Liver (tissue), 9 donors: ENCODE results near the gene CLCN5. TPM values are rescaled to one million over a fixed set of nuclear protein-coding genes. Genes with fewer than 3 reads are reported as not detected.

Experiments
- DNase-seq: peaks from one replicate; pipeline ENCODE4 v3.0.0-alpha.2; 2017; ENCODE audit warnings: low spot score
- H3K27ac ChIP-seq, 2 donors: one replicate each; pipeline ENCODE4 v1.7.0; 2013; ENCODE audit warnings: inconsistent platforms in 2 of 2, low read length in 2 of 2, control low read depth in 1 of 2, low read depth in 1 of 2, mild to moderate bottlenecking in 1 of 2
- H3K27me3 ChIP-seq, 4 donors: one replicate each; pipeline versions ENCODE4 v1.6.1 to v1.7.0; 2013; ENCODE audit warnings: low read length in 3 of 4, inconsistent platforms in 1 of 4, mild to moderate bottlenecking in 1 of 4, moderate library complexity in 1 of 4; ENCODE audit not compliant: control insufficient read depth in 4 of 4, insufficient read depth in 4 of 4
- H3K36me3 ChIP-seq, 4 donors: one replicate each; pipeline versions ENCODE4 v1.6.1 to v1.7.0; 2013; ENCODE audit warnings: low read length in 3 of 4, mild to moderate bottlenecking in 3 of 4, low read depth in 1 of 4, moderate library complexity in 1 of 4; ENCODE audit not compliant: control insufficient read depth in 4 of 4, insufficient read depth in 3 of 4
- H3K4me1 ChIP-seq, 4 donors: one replicate each; pipeline versions ENCODE4 v1.6.1 to v1.7.0; 2013; ENCODE audit warnings: low read length in 3 of 4, mild to moderate bottlenecking in 3 of 4, moderate library complexity in 1 of 4; ENCODE audit not compliant: control insufficient read depth in 4 of 4, insufficient read depth in 4 of 4
- H3K4me3 ChIP-seq, 3 donors: one replicate each; pipeline versions ENCODE4 v1.6.1 to v1.7.0; 2013; ENCODE audit warnings: low read length in 3 of 3, control low read depth in 1 of 3, low read depth in 1 of 3, mild to moderate bottlenecking in 1 of 3
- H3K9ac ChIP-seq, 2 donors: one replicate each; pipeline ENCODE4 v1.7.0; 2013; ENCODE audit warnings: low read length in 2 of 2, mild to moderate bottlenecking in 2 of 2, moderate library complexity in 2 of 2, control low read depth in 1 of 2, low read depth in 1 of 2
- H3K9me3 ChIP-seq, 4 donors: one replicate each; pipeline versions ENCODE4 v1.6.1 to v1.7.0; 2013; ENCODE audit warnings: low read length in 3 of 4; ENCODE audit not compliant: control insufficient read depth in 4 of 4
- EGR1 ChIP-seq, 2 donors: IDR thresholded peaks; 2 replicates each; pipeline ENCODE4 v1.6.1; 2016 to 2018; ENCODE audit warnings: antibody characterized with exemption in 2 of 2, low read depth in 2 of 2
- FOXA1 ChIP-seq: IDR thresholded peaks from 2 replicates; pipeline ENCODE4 v1.6.1; 2016; ENCODE audit warnings: antibody characterized with exemption
- FOXA2 ChIP-seq: IDR thresholded peaks from 2 replicates; pipeline ENCODE4 v1.6.1; 2016; ENCODE audit warnings: antibody characterized with exemption
- GABPA ChIP-seq, 2 donors: IDR thresholded peaks in 1 of 2; conservative IDR thresholded peaks in 1 of 2; 2 replicates each; pipeline ENCODE4 v1.6.1; 2016; ENCODE audit warnings: antibody characterized with exemption in 2 of 2, mild to moderate bottlenecking in 1 of 2, moderate library complexity in 1 of 2
- HNF4A ChIP-seq, 2 donors: conservative IDR thresholded peaks; 2 replicates each; pipeline ENCODE4 v1.6.1; 2016; ENCODE audit warnings: antibody characterized with exemption in 2 of 2, mild to moderate bottlenecking in 2 of 2
- HNF4G ChIP-seq: IDR thresholded peaks from 2 replicates; pipeline ENCODE4 v1.6.1; 2016; ENCODE audit warnings: antibody characterized with exemption
- JUND ChIP-seq, 2 donors: IDR thresholded peaks; 2 replicates each; pipeline ENCODE4 v1.6.1; 2016; ENCODE audit warnings: antibody characterized with exemption in 2 of 2
- MAX ChIP-seq: IDR thresholded peaks from 2 replicates; pipeline ENCODE4 v1.6.1; 2016; ENCODE audit warnings: antibody characterized with exemption
- NR2F2 ChIP-seq: IDR thresholded peaks from 2 replicates; pipeline ENCODE4 v1.6.1; 2016; ENCODE audit warnings: antibody characterized with exemption
- RAD21 ChIP-seq, 2 donors: IDR thresholded peaks; 2 replicates each; pipeline ENCODE4 v1.6.1; 2016; ENCODE audit warnings: antibody characterized with exemption in 2 of 2, mild to moderate bottlenecking in 2 of 2
- REST ChIP-seq: IDR thresholded peaks from 2 replicates; pipeline ENCODE4 v1.6.1; 2016; ENCODE audit warnings: antibody characterized with exemption, mild to moderate bottlenecking
- RXRA ChIP-seq, 2 donors: IDR thresholded peaks; 2 replicates each; pipeline ENCODE4 v1.6.1; 2017 to 2018; ENCODE audit warnings: antibody characterized with exemption in 2 of 2, mild to moderate bottlenecking in 1 of 2
- SP1 ChIP-seq: IDR thresholded peaks from 2 replicates; pipeline ENCODE4 v1.6.1; 2018; ENCODE audit warnings: antibody characterized with exemption, mild to moderate bottlenecking
- TAF1 ChIP-seq: conservative IDR thresholded peaks from 2 replicates; pipeline ENCODE4 v1.6.1; 2016; ENCODE audit warnings: antibody characterized with exemption, mild to moderate bottlenecking
- YY1 ChIP-seq: IDR thresholded peaks from 2 replicates; pipeline ENCODE4 v1.6.1; 2016; ENCODE audit warnings: antibody characterized with exemption, mild to moderate bottlenecking
- ZBTB33 ChIP-seq: IDR thresholded peaks from 2 replicates; pipeline ENCODE4 v1.6.1; 2016; ENCODE audit warnings: antibody characterized with exemption
- WGBS: extraction: QIAGEN DNeasy Blood & Tissue Kit; methylation state at CpG from one replicate; pipeline ENCODE4 v1.1.7; 2013; 5-methylcytosine and 5-hydroxymethylcytosine counted together
- polyA plus RNA-seq, 2 donors: library from polyadenylated mRNA; stranded (reverse) in 1 of 2; unstranded in 1 of 2; fragments of 200-250 nt in 1 of 2; fragments of >200 nt in 1 of 2; fragmentation: Nextera tagmentation in 1 of 2; extraction: Ambion mirVana in 1 of 2; gene quantifications; one replicate each; pipeline versions ENCODE4 v1.2.1 to v1.2.3, GENCODE V29; 2013 to 2015
- total RNA-seq, 2 donors: library from RNA; depleted of rRNA; stranded (reverse); fragments of >200 nt; gene quantifications; one replicate each; pipeline ENCODE4 v1.2.3, GENCODE V29; 2014
- TF ChIP-seq, protein P1 (sequence below): fragments of 150-350 bp; IDR thresholded peaks from 2 replicates; pipeline ENCODE4 v1.5.1; 2017; ENCODE audit warnings: improper control_type of control experiment, low read depth, low read length; ENCODE audit not compliant: missing input control
- TF ChIP-seq, protein P2 (sequence below): IDR thresholded peaks from 2 replicates; pipeline ENCODE4 v1.6.1; 2016; ENCODE audit warnings: antibody characterized with exemption
- donor health status: healthy.
- donor health status: healthy.
- donor health status: healthy.
- donor health status: healthy.
- donor health status: healthy.

The CLCN5 gene
- total and polyA plus RNA-seq, 4 donors, result 5.6 to 56.1 (median 14.6) TPM

GRCh38 chrX:49912086-49912485 lies 10.3 kb upstream of the CLCN5 start:
- Histone ChIP-seq H3K27me3 (peaks cover 0 to 2% (median 0%) of the 10 kb centered on the region in 4 donors), H3K4me1 (no peaks in the 10 kb centered on the region), H3K4me3 (no peak overlapping the region), H3K27ac (no peak overlapping the region), H3K9ac (no peak overlapping the region), H3K36me3 (no peaks in the 10 kb centered on the region), H3K9me3 (no peaks in the 10 kb centered on the region)
- WGBS, result 87% methylated on average over 3 of the region's 3 CpGs
- TF ChIP-seq ZBTB33 (no peak), REST (no peak), NR2F2 (no peak), HNF4A (conservative IDR thresholded peaks at IDR 0.05) (no peak), JUND (IDR thresholded peaks at IDR 0.05) (no peak), GABPA (IDR thresholded peaks at IDR 0.05 in 1 of 2, conservative IDR thresholded peaks at IDR 0.05 in 1 of 2) (no peak), SP1 (no peak), TAF1 (no peak), FOXA2 (no peak), YY1 (no peak), FOXA1 (no peak), MAX (no peak), RXRA (IDR thresholded peaks at IDR 0.05) (no peak), EGR1 (IDR thresholded peaks at IDR 0.05; ENCODE audit: low read depth in 2 of 2) (no peak), RAD21 (IDR thresholded peaks at IDR 0.05) (no peak)
- TF ChIP-seq, protein P1, sequence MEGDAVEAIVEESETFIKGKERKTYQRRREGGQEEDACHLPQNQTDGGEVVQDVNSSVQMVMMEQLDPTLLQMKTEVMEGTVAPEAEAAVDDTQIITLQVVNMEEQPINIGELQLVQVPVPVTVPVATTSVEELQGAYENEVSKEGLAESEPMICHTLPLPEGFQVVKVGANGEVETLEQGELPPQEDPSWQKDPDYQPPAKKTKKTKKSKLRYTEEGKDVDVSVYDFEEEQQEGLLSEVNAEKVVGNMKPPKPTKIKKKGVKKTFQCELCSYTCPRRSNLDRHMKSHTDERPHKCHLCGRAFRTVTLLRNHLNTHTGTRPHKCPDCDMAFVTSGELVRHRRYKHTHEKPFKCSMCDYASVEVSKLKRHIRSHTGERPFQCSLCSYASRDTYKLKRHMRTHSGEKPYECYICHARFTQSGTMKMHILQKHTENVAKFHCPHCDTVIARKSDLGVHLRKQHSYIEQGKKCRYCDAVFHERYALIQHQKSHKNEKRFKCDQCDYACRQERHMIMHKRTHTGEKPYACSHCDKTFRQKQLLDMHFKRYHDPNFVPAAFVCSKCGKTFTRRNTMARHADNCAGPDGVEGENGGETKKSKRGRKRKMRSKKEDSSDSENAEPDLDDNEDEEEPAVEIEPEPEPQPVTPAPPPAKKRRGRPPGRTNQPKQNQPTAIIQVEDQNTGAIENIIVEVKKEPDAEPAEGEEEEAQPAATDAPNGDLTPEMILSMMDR, result no peak
- TF ChIP-seq, protein P2, sequence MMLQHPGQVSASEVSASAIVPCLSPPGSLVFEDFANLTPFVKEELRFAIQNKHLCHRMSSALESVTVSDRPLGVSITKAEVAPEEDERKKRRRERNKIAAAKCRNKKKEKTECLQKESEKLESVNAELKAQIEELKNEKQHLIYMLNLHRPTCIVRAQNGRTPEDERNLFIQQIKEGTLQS, result no peak
- no peak for DNase-seq

- no peak overlapping the region for H3K9ac ChIP-seq
- no peaks in the 10 kb centered on the region for H3K9me3 ChIP-seq
- H3K36me3 ChIP-seq, result no peaks in the 10 kb centered on the region
- H3K27ac ChIP-seq, result no peak overlapping the region
- no peaks in the 10 kb centered on the region for H3K4me1 ChIP-seq
- no peak for DNase-seq
- TF ChIP-seq FOXA1 (no peak), RXRA (IDR thresholded peaks at IDR 0.05) (no peak), REST (no peak), NR2F2 (no peak), SP1 (no peak), HNF4G (no peak), YY1 (no peak)
- TF ChIP-seq, protein P1, result no peak
- 70% methylated on average over 3 of the region's 3 CpGs for WGBS
- no peak overlapping the region for H3K4me3 ChIP-seq
- peaks cover 0 to 2% (median 0%) of the 10 kb centered on the region in 4 donors for H3K27me3 ChIP-seq
Observed at GRCh38 chrX:49912861-49913260, 9.5 kb upstream of the CLCN5 start.
